CD8-positive, alpha-beta memory T cell (primary cell): ENCODE results near the gene PHC2. TPM values are rescaled to one million over a fixed set of nuclear protein-coding genes. Genes with fewer than 3 reads are reported as not detected.
A peak's percentile ranks its signal among the peaks of the same experiment; 100 is the strongest.

Experiments
- CTCF ChIA-PET: fragments of 350-600 bp; sonication (Branson Sonifier 250); formaldehyde crosslinking; loops from one replicate; lab custom pipeline; 2021; ENCODE audit warnings: antibody characterized with exemption; lab: Charles Lee
- POLR2A ChIA-PET: fragments of 350-600 bp; sonication (Branson Sonifier 250); formaldehyde crosslinking; loops from one replicate; lab custom pipeline; 2021; ENCODE audit warnings: antibody characterized with exemption; lab: Charles Lee
- DNase-seq, 5 donors: peaks; one replicate each; pipeline versions ENCODE4 v3.0.0 to v3.0.0-alpha.2; 2020 to 2022; ENCODE audit warnings: mixed read lengths in 1 of 5
- H3K27ac ChIP-seq: one replicate; pipeline ENCODE4 v1.7.0; 2013; ENCODE audit warnings: low read depth, mild to moderate bottlenecking, low read length, moderate library complexity
- H3K27me3 ChIP-seq: 2 replicates; pipeline ENCODE4 v1.7.0; 2013; ENCODE audit warnings: low read length, mild to moderate bottlenecking; ENCODE audit not compliant: insufficient read depth, poor library complexity, severe bottlenecking
- H3K36me3 ChIP-seq: 2 replicates; pipeline ENCODE4 v1.7.0; 2013; ENCODE audit warnings: mild to moderate bottlenecking, low read length, moderate library complexity; ENCODE audit not compliant: insufficient read depth
- H3K4me1 ChIP-seq: 2 replicates; pipeline ENCODE4 v1.7.0; 2013; ENCODE audit warnings: mild to moderate bottlenecking, low read length, moderate library complexity; ENCODE audit not compliant: insufficient read depth
- H3K4me3 ChIP-seq: 2 replicates; pipeline ENCODE4 v1.7.0; 2013; ENCODE audit warnings: mild to moderate bottlenecking, low read length
- H3K9me3 ChIP-seq: 2 replicates; pipeline ENCODE4 v1.7.0; 2013; ENCODE audit warnings: mild to moderate bottlenecking, low read length
- H3K27ac Mint-ChIP-seq, 8 donors: one replicate each; pipeline ENCODE4 v1.8.0; 2020 to 2021; ENCODE audit warnings: mixed read lengths in 8 of 8, mild to moderate bottlenecking in 6 of 8, inconsistent platforms in 3 of 8, moderate library complexity in 3 of 8
- H3K27me3 Mint-ChIP-seq, 2 donors: one replicate each; pipeline ENCODE4 v1.8.0; 2020 to 2021; ENCODE audit warnings: mixed read lengths in 2 of 2, mild to moderate bottlenecking in 1 of 2, moderate library complexity in 1 of 2
- H3K36me3 Mint-ChIP-seq, 3 donors: one replicate each; pipeline ENCODE4 v1.8.0; 2020 to 2021; ENCODE audit warnings: mixed read lengths in 3 of 3, inconsistent platforms in 1 of 3, mild to moderate bottlenecking in 1 of 3
- H3K4me1 Mint-ChIP-seq, 3 donors: one replicate each; pipeline ENCODE4 v1.8.0; 2020 to 2021; ENCODE audit warnings: mixed read lengths in 3 of 3, inconsistent platforms in 1 of 3, mild to moderate bottlenecking in 1 of 3
- H3K4me3 Mint-ChIP-seq, 7 donors: one replicate each; pipeline ENCODE4 v1.8.0; 2020 to 2021; ENCODE audit warnings: mixed read lengths in 7 of 7, mild to moderate bottlenecking in 6 of 7, moderate library complexity in 4 of 7, inconsistent platforms in 2 of 7
- H3K9me3 Mint-ChIP-seq, 5 donors: one replicate each; pipeline ENCODE4 v1.8.0; 2020 to 2022; ENCODE audit warnings: mixed read lengths in 5 of 5, mild to moderate bottlenecking in 3 of 5, moderate library complexity in 2 of 5, inconsistent platforms in 1 of 5
- polyA plus RNA-seq: library from polyadenylated mRNA; unstranded; fragments of 300-500 nt; fragmentation: Illumina TruSeq; gene quantifications from one replicate; pipeline ENCODE4 v1.2.3, GENCODE V29; 2021
- total RNA-seq, 2 experiments: library from RNA; stranded (reverse); gene quantifications; one replicate each; pipeline ENCODE4 v1.2.3, GENCODE V29; 2021

Gene PHC2
- total and polyA plus RNA-seq, 3 experiments from 2014 or later: 25.5 to 34.2 (median 25.8) TPM

GRCh38 chr1:33425900-33426299 is 5.0 kb downstream of the PHC2 start:
- DNase-seq: no peak
- Mint-ChIP-seq H3K4me3 (no peak overlapping the region), H3K9me3 (no peaks in the 10 kb centered on the region), H3K27ac (no peak overlapping the region), H3K27me3 (peaks cover 7 to 46% of the 10 kb centered on the region in 2 donors), H3K4me1 (peaks cover 0 to 3% (median 0%) of the 10 kb centered on the region in 3 donors), H3K36me3 (peaks cover 0 to 4% (median 0%) of the 10 kb centered on the region in 3 donors)
- Histone ChIP-seq H3K4me1 (peaks cover 6% of the 10 kb centered on the region), H3K27ac (no peak overlapping the region), H3K9me3 (no peaks in the 10 kb centered on the region), H3K27me3 (peaks cover 32% of the 10 kb centered on the region), H3K36me3 (no peaks in the 10 kb centered on the region), H3K4me3 (no peak overlapping the region)
- CTCF ChIA-PET: no interaction called here
- POLR2A ChIA-PET: no interaction called here

DNA sequence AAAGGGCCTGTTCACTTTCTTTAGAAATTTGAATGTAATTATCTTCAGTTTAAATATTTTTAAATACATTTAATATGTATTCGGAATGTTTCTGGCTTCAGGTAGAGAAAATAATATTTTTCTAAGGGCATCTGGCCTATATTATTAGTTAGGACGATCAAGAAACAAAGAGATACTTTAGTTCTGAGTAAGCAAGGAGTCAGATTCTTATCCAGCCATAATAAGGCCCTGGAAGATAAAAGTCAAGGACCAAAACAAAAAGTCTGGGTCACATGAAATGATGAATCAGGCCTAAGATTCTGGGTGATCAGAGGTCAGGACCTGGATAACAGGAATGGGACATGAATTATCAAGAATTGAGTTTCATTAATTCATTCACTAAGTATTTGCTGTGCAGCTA is 6.3 kb downstream of the PHC2 start:
- POLR2A ChIA-PET: no interaction called here
- Histone ChIP-seq H3K4me3 (no peak overlapping the region), H3K27ac (no peak overlapping the region), H3K27me3 (peaks cover 26% of the 10 kb centered on the region), H3K36me3 (no peaks in the 10 kb centered on the region), H3K4me1 (no peaks in the 10 kb centered on the region), H3K9me3 (no peaks in the 10 kb centered on the region)
- Mint-ChIP-seq H3K27me3 (peaks cover 7 to 52% of the 10 kb centered on the region in 2 donors), H3K27ac (no peak overlapping the region), H3K4me1 (no peaks in the 10 kb centered on the region), H3K36me3 (peaks cover 0 to 4% (median 0%) of the 10 kb centered on the region in 3 donors), H3K9me3 (no peaks in the 10 kb centered on the region), H3K4me3 (no peak overlapping the region)
- CTCF ChIA-PET: no interaction called here
- no peak for DNase-seq

- ChIA-PET POLR2A (no interaction called here), CTCF (no interaction called here)
- Histone ChIP-seq H3K4me1 (no peaks in the 10 kb centered on the region), H3K36me3 (no peaks in the 10 kb centered on the region), H3K27ac (no peak overlapping the region), H3K9me3 (no peaks in the 10 kb centered on the region), H3K4me3 (no peak overlapping the region), H3K27me3 (peaks cover 22% of the 10 kb centered on the region)
- no peak overlapping the region for H3K27ac Mint-ChIP-seq
- H3K9me3 Mint-ChIP-seq: no peaks in the 10 kb centered on the region
- H3K4me3 Mint-ChIP-seq: no peak overlapping the region
- H3K36me3 Mint-ChIP-seq: peaks cover 0 to 4% (median 0%) of the 10 kb centered on the region in 3 donors
- H3K27me3 Mint-ChIP-seq: peaks cover 9 to 54% of the 10 kb centered on the region in 2 donors
- H3K4me1 Mint-ChIP-seq: no peaks in the 10 kb centered on the region
- DNase-seq: no peak
Measured at GRCh38 chr1:33424205-33424604, 6.7 kb downstream of the PHC2 start.

DNA sequence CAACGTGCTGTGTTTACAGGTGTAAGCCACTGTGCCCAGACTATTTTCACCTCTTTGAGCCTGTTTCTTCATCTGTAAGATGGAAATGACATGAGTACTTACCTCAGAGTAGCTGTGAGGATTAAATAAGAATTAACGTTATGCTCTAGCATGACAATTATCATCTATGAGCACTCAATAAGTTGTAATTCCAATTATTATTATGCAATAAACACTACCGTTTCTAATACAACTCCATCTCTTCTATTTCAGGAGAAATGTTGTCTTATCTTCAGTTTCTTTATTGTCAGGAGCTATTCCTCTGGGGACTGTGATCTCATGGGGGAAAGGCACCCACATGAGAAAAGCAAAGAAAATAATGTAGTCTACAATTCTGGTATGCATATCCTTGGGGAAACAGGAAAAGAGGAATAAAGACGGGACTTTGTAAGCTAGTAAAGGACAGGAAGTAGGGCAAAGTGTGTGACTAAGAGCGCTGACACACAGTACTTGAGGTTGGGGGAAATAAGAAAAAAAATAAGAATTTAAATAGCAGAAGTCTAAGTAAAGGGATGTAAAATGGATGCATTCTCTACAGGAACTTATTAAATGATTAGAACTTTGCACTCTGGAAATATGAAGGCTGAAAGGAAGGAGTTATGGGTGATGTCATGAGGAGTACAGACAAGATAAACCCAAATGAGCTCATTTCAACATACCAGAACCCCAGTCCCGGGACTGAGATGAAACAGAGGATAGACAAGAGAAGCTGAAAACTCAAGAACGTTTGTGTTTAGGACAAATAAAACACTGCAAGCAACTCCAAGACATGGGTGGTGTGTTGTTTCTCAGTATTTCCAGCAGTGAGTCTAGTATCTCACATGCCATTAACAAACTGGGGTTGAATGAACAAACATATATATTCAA is 9.8 kb downstream of the PHC2 start:
- Mint-ChIP-seq H3K27ac (no peak overlapping the region), H3K36me3 (peaks cover 0 to 4% (median 0%) of the 10 kb centered on the region in 3 donors), H3K27me3 (peaks cover 10 to 55% of the 10 kb centered on the region in 2 donors), H3K9me3 (peaks cover under 1 to 16% (median 6%) of the 10 kb centered on the region in 5 donors), H3K4me1 (no peaks in the 10 kb centered on the region), H3K4me3 (no peak overlapping the region)
- Histone ChIP-seq H3K4me1 (no peaks in the 10 kb centered on the region), H3K9me3 (no peaks in the 10 kb centered on the region), H3K4me3 (no peak overlapping the region), H3K27me3 (peaks cover under 1% of the 10 kb centered on the region), H3K27ac (no peak overlapping the region), H3K36me3 (no peaks in the 10 kb centered on the region)
- ChIA-PET POLR2A (no interaction called here), CTCF (no interaction called here)
- DNase-seq: no peak

DNA sequence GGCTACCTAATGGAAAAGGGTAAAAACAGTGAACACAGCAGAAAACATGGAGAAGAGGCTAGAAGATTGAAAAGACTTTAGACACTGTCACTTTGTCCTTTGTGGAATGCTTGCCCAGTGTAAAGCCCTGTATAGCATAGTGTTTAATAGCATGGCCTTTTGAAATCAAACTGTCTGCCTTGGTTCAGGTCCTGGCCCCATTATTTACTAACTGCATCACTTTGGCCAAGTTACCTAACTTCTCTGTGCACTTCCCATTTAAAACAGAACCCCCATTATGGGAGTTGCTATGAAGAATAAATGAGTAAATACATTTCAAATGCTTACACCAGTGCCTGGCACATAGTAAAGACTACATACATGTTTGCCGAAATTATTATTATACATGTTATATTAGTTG is 12.1 kb downstream of the PHC2 start:
- Histone ChIP-seq H3K27ac (no peak overlapping the region), H3K4me1 (no peaks in the 10 kb centered on the region), H3K4me3 (no peak overlapping the region), H3K9me3 (peaks cover 4% of the 10 kb centered on the region), H3K36me3 (no peaks in the 10 kb centered on the region), H3K27me3 (no peaks in the 10 kb centered on the region)
- POLR2A ChIA-PET: no interaction called here
- Mint-ChIP-seq H3K4me3 (no peak overlapping the region), H3K9me3 (peaks cover 11 to 27% (median 20%) of the 10 kb centered on the region in 5 donors), H3K27me3 (peaks cover 11 to 50% of the 10 kb centered on the region in 2 donors), H3K36me3 (peaks cover 0 to 7% (median 0%) of the 10 kb centered on the region in 3 donors), H3K27ac (no peak overlapping the region), H3K4me1 (no peaks in the 10 kb centered on the region)
- CTCF ChIA-PET: no interaction called here
- no peak for DNase-seq

GRCh38 chr1:33414879-33415278 is 16.0 kb downstream of the PHC2 start:
- H3K9me3 Mint-ChIP-seq: peaks cover 11 to 27% (median 20%) of the 10 kb centered on the region in 5 donors

DNA sequence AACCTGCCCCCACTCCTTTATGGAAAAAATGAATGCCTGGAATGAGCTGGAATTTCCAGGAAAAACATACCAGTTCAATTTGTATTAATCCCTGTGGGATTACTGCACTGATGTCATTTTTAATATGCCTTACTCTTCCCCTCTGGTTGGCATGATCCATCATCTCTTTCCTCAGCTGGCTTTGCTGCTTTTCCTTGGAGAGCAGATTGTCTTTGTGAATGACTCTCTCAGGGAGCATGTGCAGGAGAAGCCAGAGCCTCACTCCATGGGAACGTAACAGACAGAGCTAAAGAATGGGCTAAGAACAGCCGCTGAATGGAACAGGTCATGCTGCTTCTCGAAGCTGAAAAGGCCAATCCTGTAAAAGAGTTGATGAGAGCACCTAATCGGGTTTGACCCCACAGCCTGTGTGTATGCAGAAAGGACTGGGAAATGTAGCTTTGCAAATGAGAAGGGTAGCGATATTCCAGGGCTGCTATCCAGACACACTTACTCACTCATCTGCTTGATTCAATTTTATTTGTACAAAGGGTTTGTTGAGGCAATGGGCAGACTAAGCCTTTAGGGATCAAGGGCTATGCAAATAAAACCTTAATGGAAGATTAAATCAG is 20.7 kb downstream of the PHC2 start:
- peaks cover 3 to 6% (median 4%) of the 10 kb centered on the region in 5 donors for H3K9me3 Mint-ChIP-seq
- no peaks in the 10 kb centered on the region for H3K4me1 Mint-ChIP-seq
- no peaks in the 10 kb centered on the region for H3K27me3 ChIP-seq
- ChIA-PET CTCF (no interaction called here), POLR2A (no interaction called here)
- no peak overlapping the region for H3K4me3 ChIP-seq
- H3K27me3 Mint-ChIP-seq: peaks cover 14 to 60% of the 10 kb centered on the region in 2 donors
- H3K27ac ChIP-seq: no peak overlapping the region
- peak overlapping the region in 1 of 8 donors; percentile 47 for H3K27ac Mint-ChIP-seq
- H3K36me3 Mint-ChIP-seq: no peaks in the 10 kb centered on the region
- H3K4me1 ChIP-seq: no peaks in the 10 kb centered on the region
- H3K9me3 ChIP-seq: no peaks in the 10 kb centered on the region
- no peaks in the 10 kb centered on the region for H3K36me3 ChIP-seq
- DNase-seq: no peak
- no peak overlapping the region for H3K4me3 Mint-ChIP-seq

More at GRCh38 chr1:33414879-33415278, 16.0 kb downstream of the PHC2 start:
- Mint-ChIP-seq H3K4me3 (no peak overlapping the region), H3K36me3 (peaks cover 0 to 7% (median 0%) of the 10 kb centered on the region in 3 donors), H3K27me3 (peaks cover 22 to 48% of the 10 kb centered on the region in 2 donors), H3K4me1 (no peaks in the 10 kb centered on the region), H3K27ac (no peak overlapping the region)
- ChIA-PET CTCF (no interaction called here), POLR2A (no interaction called here)
- H3K9me3 ChIP-seq: peaks cover 4% of the 10 kb centered on the region
- no peaks in the 10 kb centered on the region for H3K27me3 ChIP-seq
- no peak overlapping the region for H3K27ac ChIP-seq
- no peak for DNase-seq
- H3K4me1 ChIP-seq: no peaks in the 10 kb centered on the region
- H3K4me3 ChIP-seq: no peak overlapping the region
- H3K36me3 ChIP-seq: no peaks in the 10 kb centered on the region

DNA sequence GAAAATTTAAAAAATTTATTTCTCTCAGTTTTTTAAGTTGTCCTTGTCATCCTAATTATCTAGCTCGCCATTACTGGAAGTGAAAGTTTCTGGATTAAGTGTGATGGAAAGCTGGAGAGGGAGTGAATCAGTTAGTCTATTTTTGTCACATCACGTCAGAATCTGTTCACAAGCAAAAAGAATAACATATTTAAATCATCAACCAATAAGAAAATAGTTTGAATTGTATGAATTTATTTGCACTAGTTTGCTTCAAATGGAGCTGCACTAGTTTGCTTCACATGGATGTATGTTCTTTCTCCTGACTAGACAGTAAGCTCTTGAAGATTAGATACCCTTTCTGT is 22.8 kb downstream of the PHC2 start:
- no peaks in the 10 kb centered on the region for H3K4me1 ChIP-seq
- DNase-seq: no peak
- Mint-ChIP-seq H3K27me3 (peaks cover 14 to 59% of the 10 kb centered on the region in 2 donors), H3K27ac (no peak overlapping the region), H3K4me3 (no peak overlapping the region), H3K4me1 (no peaks in the 10 kb centered on the region), H3K36me3 (no peaks in the 10 kb centered on the region), H3K9me3 (no peaks in the 10 kb centered on the region)
- H3K36me3 ChIP-seq: no peaks in the 10 kb centered on the region
- CTCF ChIA-PET: no interaction called here
- no peaks in the 10 kb centered on the region for H3K27me3 ChIP-seq
- no peaks in the 10 kb centered on the region for H3K9me3 ChIP-seq
- no peak overlapping the region for H3K4me3 ChIP-seq
- no peak overlapping the region for H3K27ac ChIP-seq
- POLR2A ChIA-PET: no interaction called here
